K562 (cell line): ENCODE measurements around the gene EFNA1. TPM values are rescaled to one million over a fixed set of nuclear protein-coding genes. Genes with fewer than 3 reads are reported as not detected.
A peak's percentile ranks its signal among the peaks of the same experiment; 100 is the strongest.

ENCODE experiments used
- CBFA2T3 ChIP-seq: fragments of 450-650 bp; IDR thresholded peaks from 2 replicates; pipeline ENCODE4 v1.6.1; 2017
- CEBPB ChIP-seq: fragments of 450-650 bp; IDR thresholded peaks from 2 replicates; pipeline ENCODE4 v1.6.1; 2016; ENCODE audit warnings: missing genetic modification characterization, missing compliant biosample characterization
- CREM ChIP-seq: IDR thresholded peaks from 2 replicates; pipeline ENCODE4 v1.6.1; 2014; ENCODE audit warnings: antibody characterized with exemption, low read depth
- ETV1 ChIP-seq: fragments of 450-650 bp; conservative IDR thresholded peaks from 2 replicates; pipeline ENCODE4 v1.6.1; 2016; ENCODE audit warnings: missing genetic modification characterization, control low read depth, low read depth, missing compliant biosample characterization
- GABPB2 ChIP-seq: fragments of 250-450 bp; sonication (Bioruptor Pico); conservative IDR thresholded peaks from 2 replicates; pipeline ENCODE4 v1.5.1; 2021; ENCODE audit warnings: mild to moderate bottlenecking
- HLTF ChIP-seq: fragments of 450-650 bp; IDR thresholded peaks from 2 replicates; pipeline ENCODE4 v1.6.1; 2016
- HNRNPLL ChIP-seq: fragments of 200-400 bp; formaldehyde crosslinking; IDR thresholded peaks from 2 replicates; pipeline ENCODE4 v1.6.1; 2017; ENCODE audit warnings: low read length, low read depth, mild to moderate bottlenecking; ENCODE audit not compliant: poor library complexity, severe bottlenecking
- HOXB6 ChIP-seq: fragments of 250-450 bp; sonication (Bioruptor Pico); IDR thresholded peaks from 2 replicates; pipeline ENCODE4 v1.5.1; 2022; ENCODE audit warnings: mild to moderate bottlenecking, borderline replicate concordance
- MAFG ChIP-seq: fragments of 450-650 bp; conservative IDR thresholded peaks from 2 replicates; pipeline ENCODE4 v1.6.1; 2016; ENCODE audit warnings: missing genetic modification characterization, missing compliant biosample characterization
- MYBL2 ChIP-seq, 2 experiments: fragments of 450-650 bp in 1 of 2; sonication (generic) in 1 of 2; formaldehyde crosslinking in 1 of 2; IDR thresholded peaks; 2 replicates each; pipeline versions ENCODE4 v1.6.1 to v1.8.1; 2017 to 2022; ENCODE audit warnings: borderline replicate concordance in 1 of 2, inconsistent platforms in 1 of 2, low read depth in 1 of 2, mild to moderate bottlenecking in 1 of 2, missing genetic modification reagents in 1 of 2, moderate library complexity in 1 of 2
- RBM14 ChIP-seq: fragments of 200-400 bp; formaldehyde crosslinking; IDR thresholded peaks from 2 replicates; pipeline ENCODE4 v1.6.1; 2018; ENCODE audit warnings: low read depth, mild to moderate bottlenecking, low read length, moderate library complexity, borderline replicate concordance; ENCODE audit not compliant: insufficient read depth
- SMAD1 ChIP-seq: fragments of 150-350 bp; IDR thresholded peaks from 2 replicates; pipeline ENCODE4 v1.6.1; 2014; ENCODE audit warnings: low read length, low read depth; ENCODE audit not compliant: partially characterized antibody
- UBTF ChIP-seq, 2 experiments: IDR thresholded peaks; 2 replicates each; pipeline ENCODE4 v1.6.1; 2012; ENCODE audit warnings: improper control_type of control experiment in 2 of 2, low read depth in 2 of 2, low read length in 2 of 2, borderline replicate concordance in 1 of 2
- ZBTB43 ChIP-seq: sonication (generic); formaldehyde crosslinking; IDR thresholded peaks from 2 replicates; pipeline ENCODE4 v1.8.0; 2023; ENCODE audit warnings: mild to moderate bottlenecking, missing genetic modification reagents
- ZBTB8A ChIP-seq: fragments of 450-650 bp; IDR thresholded peaks from 2 replicates; pipeline ENCODE4 v1.6.1; 2018; ENCODE audit warnings: mild to moderate bottlenecking, moderate library complexity; ENCODE audit not compliant: partially characterized antibody
- ZFP1 ChIP-seq: fragments of 450-650 bp; formaldehyde crosslinking; IDR thresholded peaks from 2 replicates; pipeline ENCODE4 v1.4.0; 2020; ENCODE audit warnings: mild to moderate bottlenecking, mixed read lengths
- ZNF134 ChIP-seq: fragments of 250-450 bp; sonication (Bioruptor Pico); conservative IDR thresholded peaks from 2 replicates; pipeline ENCODE4 v1.4.0; 2020
- ZNF263 ChIP-seq: sonication (generic); formaldehyde crosslinking; IDR thresholded peaks from 2 replicates; pipeline ENCODE4 v1.8.0; 2022; ENCODE audit warnings: mild to moderate bottlenecking, missing genetic modification reagents, borderline replicate concordance
- ZNF311 ChIP-seq: fragments of 250-450 bp; sonication (Bioruptor Pico); IDR thresholded peaks from 2 replicates; pipeline ENCODE4 v1.4.0; 2020; ENCODE audit warnings: mild to moderate bottlenecking, moderate library complexity
- ZNF449 ChIP-seq: fragments of 250-450 bp; sonication (Bioruptor Pico); IDR thresholded peaks from 2 replicates; pipeline ENCODE4 v1.8.0; 2022; ENCODE audit warnings: moderate library complexity, mild to moderate bottlenecking, inconsistent platforms
- ZNF512 ChIP-seq: IDR thresholded peaks from 2 replicates; pipeline ENCODE4 v1.6.1; 2016; ENCODE audit warnings: missing genetic modification characterization, missing compliant biosample characterization
- ZSCAN32 ChIP-seq: fragments of 450-650 bp; formaldehyde crosslinking; IDR thresholded peaks from 2 replicates; pipeline ENCODE4 v1.4.0; 2020; ENCODE audit warnings: mild to moderate bottlenecking, moderate library complexity
- polyA plus RNA-seq, 8 experiments: library from polyadenylated mRNA; depleted of rRNA in 4 of 8; stranded (reverse) in 5 of 8; unstranded in 3 of 8; fragments of >200 nt; fragmentation: Nextera tagmentation in 2 of 8; fragmentation: Illumina TruSeq in 1 of 8; extraction: Ambion mirVana in 2 of 8; extraction: Trizol in 1 of 8; gene quantifications; 2 replicates each; pipeline versions ENCODE4 v1.2.1 to v1.2.3, GENCODE V29; 2011 to 2014; ENCODE audit warnings: inconsistent platforms in 1 of 8, missing spikeins in 1 of 8
- total RNA-seq, 7 experiments: library from RNA; depleted of rRNA in 6 of 7; stranded (reverse); fragments of >200 nt in 6 of 7; fragmentation: Illumina TruSeq in 2 of 7; extraction: Trizol in 2 of 7; gene quantifications; 2 replicates each; pipeline versions ENCODE4 v1.2.1 to v1.2.3, GENCODE V29; 2011 to 2021; ENCODE audit warnings: low replicate concordance in 1 of 7

Gene EFNA1
- total and polyA plus RNA-seq, 9 of the 15 experiments (the other 6 are each of a cell fraction or from before 2014, with no cell fraction given): 2.1 to 9.3 (median 3.0) TPM

GRCh38 chr1:155139895-155140629 is 12.4 kb downstream of the EFNA1 start, which contains the start of gene DPM3 (continued):
- TF ChIP-seq ZBTB43 (CRISPR knock-in tag) (no peak; the same call in 1 of the 2 replicates), RBM14 (no peak), HOXB6 (CRISPR knock-in tag) (no peak), MAFG (tag) (no peak), CREM (peak; percentile 85), ZNF311 (no peak), ZNF263 (CRISPR knock-in tag) (peak; percentile 72; the same call in 1 of the 2 replicates), ZBTB8A (no peak), CBFA2T3 (no peak), ZNF449 (CRISPR knock-in tag) (no peak), HLTF (no peak), ZNF512 (tag) (no peak), ZNF134 (CRISPR knock-in tag) (0 out of 2 replicates have a peak, but pooled peaks have one; percentile 28), CEBPB (tag) (no peak), SMAD1 (peak; percentile 63), HNRNPLL (peak; percentile 71), MYBL2 (IDR thresholded peaks at IDR 0.05; ENCODE audit: low read depth) (no peak), MYBL2 (CRISPR knock-in tag; IDR thresholded peaks at IDR 0.05; ENCODE audit: borderline replicate concordance) (no peak), UBTF (IDR thresholded peaks at IDR 0.05; ENCODE audit: borderline replicate concordance in 1 of 2, low read depth in 2 of 2, low read length in 2 of 2) (no peak; a peak in 1 of 4 replicates), ZFP1 (no peak), ZSCAN32 (CRISPR knock-in tag) (no peak), GABPB2 (CRISPR knock-in tag) (no peak), ETV1 (tag) (peak; percentile 56)
